ENCODE measurements around the gene NCKIPSD. TPM values are rescaled to one million over a fixed set of nuclear protein-coding genes. Genes with fewer than 3 reads are reported as not detected.

The NCKIPSD gene
- total RNA-seq, 1 experiment from 2014 or later: 26.9 TPM

DNA sequence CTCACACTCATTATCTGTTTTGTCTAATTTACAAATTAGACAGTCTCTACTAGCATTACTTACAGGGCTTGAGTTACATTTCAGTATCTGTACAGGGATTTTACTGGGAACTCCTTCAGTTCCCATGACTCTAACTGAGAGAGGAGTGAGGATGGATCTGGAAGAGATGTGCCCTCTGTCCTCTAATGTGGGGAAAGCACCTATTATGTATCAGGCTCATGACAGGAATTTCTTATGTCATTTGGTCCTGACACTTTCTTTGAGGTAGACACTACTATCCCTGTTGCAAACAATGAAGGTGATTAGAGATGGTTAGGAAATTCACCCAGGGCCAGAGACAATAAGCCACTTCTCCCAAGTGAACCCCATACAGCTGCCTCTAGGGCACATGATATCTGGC lies 10.9 kb upstream of the NCKIPSD start:
- Mint-ChIP-seq H3K27ac (ENCODE audit: low read depth, unreplicated experiment) (no peak overlapping the region), H3K9me3 (ENCODE audit: unreplicated experiment) (no peaks in the 10 kb centered on the region), H3K4me1 (ENCODE audit: insufficient read depth, unreplicated experiment) (peaks cover 23% of the 10 kb centered on the region), H3K4me3 (ENCODE audit: unreplicated experiment) (no peak overlapping the region), H3K27me3 (ENCODE audit: insufficient read depth, unreplicated experiment) (no peaks in the 10 kb centered on the region), H3K36me3 (ENCODE audit: insufficient read depth, unreplicated experiment) (peaks cover 91% of the 10 kb centered on the region)
- TF ChIP-seq, protein P1, sequence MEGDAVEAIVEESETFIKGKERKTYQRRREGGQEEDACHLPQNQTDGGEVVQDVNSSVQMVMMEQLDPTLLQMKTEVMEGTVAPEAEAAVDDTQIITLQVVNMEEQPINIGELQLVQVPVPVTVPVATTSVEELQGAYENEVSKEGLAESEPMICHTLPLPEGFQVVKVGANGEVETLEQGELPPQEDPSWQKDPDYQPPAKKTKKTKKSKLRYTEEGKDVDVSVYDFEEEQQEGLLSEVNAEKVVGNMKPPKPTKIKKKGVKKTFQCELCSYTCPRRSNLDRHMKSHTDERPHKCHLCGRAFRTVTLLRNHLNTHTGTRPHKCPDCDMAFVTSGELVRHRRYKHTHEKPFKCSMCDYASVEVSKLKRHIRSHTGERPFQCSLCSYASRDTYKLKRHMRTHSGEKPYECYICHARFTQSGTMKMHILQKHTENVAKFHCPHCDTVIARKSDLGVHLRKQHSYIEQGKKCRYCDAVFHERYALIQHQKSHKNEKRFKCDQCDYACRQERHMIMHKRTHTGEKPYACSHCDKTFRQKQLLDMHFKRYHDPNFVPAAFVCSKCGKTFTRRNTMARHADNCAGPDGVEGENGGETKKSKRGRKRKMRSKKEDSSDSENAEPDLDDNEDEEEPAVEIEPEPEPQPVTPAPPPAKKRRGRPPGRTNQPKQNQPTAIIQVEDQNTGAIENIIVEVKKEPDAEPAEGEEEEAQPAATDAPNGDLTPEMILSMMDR (IDR thresholded peaks at IDR 0.05; ENCODE audit: unreplicated experiment): no peak
- intact Hi-C loops (cut with micrococcal nuclease): loop anchor here (10.0 kb wide), 1 partner anchor 218 kb away; the partner anchor contains the start of gene ARIH2
- CTCF ChIA-PET: interaction anchor here (0.5 to 1.8 kb wide), 4 partner anchors 10 to 43 kb away, joined by 4 to 9 read pairs (median 8); partner anchors contain the start of gene NCKIPSD
- POLR2A ChIA-PET: interaction anchor here (1.8 to 8.8 kb wide), 4 partner anchors 11 to 99 kb away, joined by 9 to 114 read pairs (median 56); partner anchors contain the start of gene IP6K2
- BruUV-seq (replicated peaks): no TSS peak
- no peak for DNase-seq (ENCODE audit: unreplicated experiment)

DNA sequence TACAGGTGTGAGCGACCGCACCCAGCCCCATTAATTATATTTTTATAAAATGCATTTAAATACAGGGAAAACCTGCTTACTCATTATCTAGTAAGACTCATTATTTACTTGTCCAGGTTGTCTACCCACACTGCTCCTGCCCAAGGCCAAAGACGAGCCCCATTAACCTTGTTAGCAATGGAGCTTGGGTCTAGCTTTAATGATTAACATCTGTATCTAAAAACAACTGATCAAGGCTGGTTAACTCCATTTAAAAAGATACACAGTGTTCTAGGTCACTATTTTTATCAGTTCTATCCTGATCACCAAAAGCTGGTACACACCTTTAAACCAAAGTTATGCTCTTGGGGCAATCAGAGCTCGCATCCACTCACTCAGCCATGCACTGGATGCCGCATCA lies 10.4 kb upstream of the NCKIPSD start:
- CTCF ChIA-PET: interaction anchor here (0.5 to 1.8 kb wide), 5 partner anchors 10 to 47 kb away, joined by 3 to 9 read pairs (median 7); partner anchors contain the start of gene NCKIPSD
- POLR2A ChIA-PET: interaction anchor here (1.1 to 8.8 kb wide), 10 partner anchors 8 to 223 kb away, joined by 3 to 114 read pairs (median 6); partner anchors contain the start of genes ARIH2, IP6K2, NCKIPSD and PRKAR2A

DNA sequence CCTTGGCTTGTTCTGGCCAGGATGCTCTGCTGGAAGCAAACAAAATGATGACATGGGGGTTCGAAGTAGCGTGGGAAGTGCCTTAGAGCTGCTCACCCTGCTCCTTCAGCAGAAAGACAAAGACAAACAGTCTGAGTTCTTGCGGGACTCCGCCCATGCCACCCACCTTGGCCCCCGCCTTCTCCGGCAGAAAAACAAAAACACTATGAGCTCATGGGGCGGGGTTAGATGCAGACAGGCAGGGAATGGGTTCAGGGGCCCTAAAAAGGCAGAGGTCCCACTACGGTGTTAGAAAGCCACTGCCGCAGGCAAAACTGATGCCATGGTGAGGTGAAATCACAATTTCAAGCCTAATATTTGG lies 9.7 kb upstream of the NCKIPSD start:
- POLR2A ChIA-PET: interaction anchor here (0.6 to 8.8 kb wide), 26 partner anchors 8 to 436 kb away, joined by 3 to 114 read pairs (median 3); partner anchors contain the start of genes ARIH2, CELSR3, IP6K2 and NCKIPSD
- Mint-ChIP-seq H3K4me1 (ENCODE audit: insufficient read depth, unreplicated experiment) (peaks cover 27% of the 10 kb centered on the region), H3K36me3 (ENCODE audit: insufficient read depth, unreplicated experiment) (peaks cover 93% of the 10 kb centered on the region), H3K27me3 (ENCODE audit: insufficient read depth, unreplicated experiment) (no peaks in the 10 kb centered on the region), H3K4me3 (ENCODE audit: unreplicated experiment) (peak overlapping the region; percentile 85), H3K9me3 (ENCODE audit: unreplicated experiment) (no peaks in the 10 kb centered on the region), H3K27ac (ENCODE audit: low read depth, unreplicated experiment) (peak overlapping the region; percentile 89)
- DNase-seq (ENCODE audit: unreplicated experiment): peak; percentile 77
- CTCF ChIA-PET: interaction anchor here (0.6 to 1.8 kb wide), 7 partner anchors 8 to 507 kb away, joined by 3 to 9 read pairs (median 5); partner anchors contain the start of genes CDC25A and NCKIPSD
- intact Hi-C loops (cut with micrococcal nuclease): loop anchor here (2.0 to 10.0 kb wide), 2 partner anchors 21 to 219 kb away; partner anchors contain the start of genes ARIH2 and IP6K2
- BruUV-seq (replicated peaks): no TSS peak
- TF ChIP-seq, protein P1 (IDR thresholded peaks at IDR 0.05; ENCODE audit: unreplicated experiment): no peak

More for the DNA sequence above, 10.4 kb upstream of the NCKIPSD start:
- Mint-ChIP-seq H3K36me3 (ENCODE audit: insufficient read depth, unreplicated experiment) (peaks cover 91% of the 10 kb centered on the region), H3K4me1 (ENCODE audit: insufficient read depth, unreplicated experiment) (peaks cover 24% of the 10 kb centered on the region), H3K27me3 (ENCODE audit: insufficient read depth, unreplicated experiment) (no peaks in the 10 kb centered on the region), H3K9me3 (ENCODE audit: unreplicated experiment) (no peaks in the 10 kb centered on the region), H3K4me3 (ENCODE audit: unreplicated experiment) (no peak overlapping the region), H3K27ac (ENCODE audit: low read depth, unreplicated experiment) (no peak overlapping the region)
- no TSS peak for BruUV-seq (replicated peaks)
- TF ChIP-seq, protein P1 (IDR thresholded peaks at IDR 0.05; ENCODE audit: unreplicated experiment): no peak
- intact Hi-C loops (cut with micrococcal nuclease): loop anchor here (10.0 kb wide), 1 partner anchor 219 kb away; the partner anchor contains the start of gene ARIH2
- no peak for DNase-seq (ENCODE audit: unreplicated experiment)

DNA sequence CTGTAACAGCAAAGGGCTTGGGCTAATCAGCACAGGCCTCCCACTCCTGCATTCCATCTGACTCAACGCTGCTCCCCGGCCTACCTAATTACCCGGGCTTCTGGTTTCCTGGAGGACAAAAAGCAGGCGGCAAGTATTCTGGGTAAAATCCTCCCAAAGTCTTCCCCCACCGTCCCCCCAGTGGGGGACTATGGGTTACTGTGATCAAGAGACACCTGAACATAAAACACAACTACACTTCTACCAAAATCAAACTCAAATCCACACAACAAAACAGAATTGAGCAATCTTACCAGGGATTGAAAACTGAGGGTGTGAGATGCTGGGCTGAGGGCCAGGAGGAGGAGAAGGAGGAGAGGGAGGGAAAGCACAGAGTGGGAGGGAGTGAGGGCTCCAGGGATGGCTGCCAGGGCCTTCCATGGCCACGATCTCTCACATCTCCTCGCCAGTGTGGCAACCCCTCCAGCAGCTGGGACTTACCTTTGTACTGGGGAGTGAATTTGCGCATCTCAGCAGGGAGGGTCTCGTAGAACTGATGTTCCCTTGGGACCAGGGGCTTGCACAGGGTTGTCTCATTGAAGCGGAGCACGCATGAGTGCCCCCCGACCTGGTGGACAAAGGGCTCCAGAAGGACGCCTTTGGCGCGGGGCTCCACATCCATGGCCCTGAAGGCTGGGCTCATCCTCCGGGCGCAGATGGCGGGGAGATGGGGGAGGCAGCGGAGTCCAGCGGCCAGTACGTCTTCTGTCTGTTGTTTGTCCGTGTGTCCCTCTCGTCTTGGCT lies 9.1 kb upstream of the NCKIPSD start:
- peaks cover 27% of the 10 kb centered on the region for H3K4me1 Mint-ChIP-seq (ENCODE audit: insufficient read depth, unreplicated experiment)
- H3K4me3 Mint-ChIP-seq (ENCODE audit: unreplicated experiment): peak overlapping the region; percentile 85
- TF ChIP-seq, protein P1 (IDR thresholded peaks at IDR 0.05; ENCODE audit: unreplicated experiment): no peak
- BruUV-seq (replicated peaks): TSS peak; percentile 34
- ChIA-PET POLR2A (interaction anchor here (0.6 to 8.8 kb wide), 24 partner anchors 9 to 436 kb away, joined by 3 to 114 read pairs (median 3); partner anchors contain the start of genes ARIH2, CELSR3, IP6K2 and NCKIPSD), CTCF (interaction anchor here (0.7 to 1.8 kb wide), 4 partner anchors 9 to 45 kb away, joined by 3 to 9 read pairs (median 6); no protein-coding TSS in a partner anchor)
- DNase-seq (ENCODE audit: unreplicated experiment): peak; percentile 97
- no peaks in the 10 kb centered on the region for H3K27me3 Mint-ChIP-seq (ENCODE audit: insufficient read depth, unreplicated experiment)
- peaks cover 93% of the 10 kb centered on the region for H3K36me3 Mint-ChIP-seq (ENCODE audit: insufficient read depth, unreplicated experiment)
- no peaks in the 10 kb centered on the region for H3K9me3 Mint-ChIP-seq (ENCODE audit: unreplicated experiment)
- peak overlapping the region; percentile 89 for H3K27ac Mint-ChIP-seq (ENCODE audit: low read depth, unreplicated experiment)
- intact Hi-C loops (cut with micrococcal nuclease): loop anchor here (2.0 to 10.0 kb wide), 2 partner anchors 22 to 220 kb away; partner anchors contain the start of genes ARIH2 and IP6K2

Data from MCF 10A (cell line).